A673 (cell line): ENCODE results near the gene CEP19. TPM values are rescaled to one million over a fixed set of nuclear protein-coding genes. Genes with fewer than 3 reads are reported as not detected.

Experiments
- Bru-seq: library from RNA; stranded (reverse); fragments of 400-500 nt; gene quantifications from one replicate; lab custom pipeline; 2021; lab: Mats Ljungman, UMichigan
- BruChase-seq, 2 experiments: library from RNA; stranded (reverse); fragments of 400-500 nt; gene quantifications; one replicate each; lab custom pipeline; 2021; lab: Mats Ljungman, UMichigan
- BruUV-seq: library from RNA; stranded (reverse); fragments of 400-500 nt; replicated peaks from 2 replicates; lab custom pipeline; 2021; lab: Mats Ljungman, UMichigan
- CTCF ChIA-PET: fragments of 300-600 bp; sonication (Branson Sonifier 250); formaldehyde crosslinking; loops from one replicate; lab custom pipeline; 2022; ENCODE audit warnings: antibody characterized with exemption; lab: Charles Lee
- POLR2A ChIA-PET: fragments of 300-600 bp; sonication (Branson Sonifier 250); formaldehyde crosslinking; loops from one replicate; lab custom pipeline; 2022; ENCODE audit warnings: antibody characterized with exemption; ENCODE audit not compliant: low non-redundant PET; lab: Charles Lee
- DNase-seq: peaks from one replicate; pipeline ENCODE4 v3.0.0-alpha.2; 2015; ENCODE audit warnings: low spot score
- H3K27ac ChIP-seq: fragments of 200-600 bp; sonication (generic); 2 replicates; pipeline ENCODE4 v1.5.1; 2016; ENCODE audit warnings: mixed run types, low read depth, mild to moderate bottlenecking, mixed read lengths, antibody characterized with exemption, low read length; ENCODE audit not compliant: poor library complexity, severe bottlenecking
- H3K27me3 ChIP-seq: fragments of 200-600 bp; sonication (generic); replicated peaks from 2 replicates; pipeline ENCODE4 v1.6.1; 2017; ENCODE audit warnings: mixed run types, low read depth, mild to moderate bottlenecking, mixed read lengths, antibody characterized with exemption, low read length; ENCODE audit not compliant: insufficient read depth, poor library complexity
- H3K36me3 ChIP-seq: fragments of 200-600 bp; sonication (generic); 2 replicates; pipeline ENCODE4 v1.6.1; 2016; ENCODE audit warnings: mixed run types, mild to moderate bottlenecking, mixed read lengths, antibody characterized with exemption, low read length; ENCODE audit not compliant: insufficient read depth, poor library complexity, severe bottlenecking
- H3K4me1 ChIP-seq: fragments of 200-600 bp; sonication (generic); 2 replicates; pipeline ENCODE4 v1.6.1; 2017; ENCODE audit warnings: mixed run types, mild to moderate bottlenecking, mixed read lengths, antibody characterized with exemption, low read length; ENCODE audit not compliant: insufficient read depth, poor library complexity, severe bottlenecking
- H3K4me3 ChIP-seq: fragments of 200-600 bp; sonication (generic); 2 replicates; pipeline ENCODE4 v1.5.1; 2016; ENCODE audit warnings: low read depth, mixed run types, mild to moderate bottlenecking, mixed read lengths, low read length; ENCODE audit not compliant: poor library complexity, severe bottlenecking
- H3K9me3 ChIP-seq: fragments of 200-600 bp; sonication (generic); 2 replicates; pipeline ENCODE4 v1.6.1; 2016; ENCODE audit warnings: mixed run types, low read depth, mild to moderate bottlenecking, mixed read lengths, antibody characterized with exemption, low read length; ENCODE audit not compliant: poor library complexity, severe bottlenecking
- EZH2 ChIP-seq: fragments of 200-600 bp; sonication (generic); IDR thresholded peaks from 2 replicates; pipeline ENCODE4 v1.6.1; 2017; ENCODE audit warnings: borderline replicate concordance, low read depth, mild to moderate bottlenecking, mixed read lengths, antibody characterized with exemption, low read length; ENCODE audit not compliant: poor library complexity, severe bottlenecking
- intact Hi-C: fragments of 100-400 bp; cut with micrococcal nuclease; formaldehyde crosslinking; loops from one replicate; pipeline ENCODE4 v1.10.0; 2022; ENCODE audit not compliant: unreplicated experiment
- long read RNA-seq: library from polyadenylated mRNA; stranded (forward); transcript quantifications from one replicate; pipeline ENCODE4 v2.0.0, GENCODE V29; 2022
- total RNA-seq: library from RNA; stranded (reverse); gene quantifications from 2 replicates; pipeline ENCODE4 v1.2.3, GENCODE V29; 2021
- TF ChIP-seq, protein P1 (sequence below): fragments of 300-800, 200-600 bp; sonication (generic); conservative IDR thresholded peaks from 2 replicates; pipeline ENCODE4 v1.5.1; 2017; ENCODE audit warnings: low read depth, mild to moderate bottlenecking, antibody characterized with exemption, low read length, moderate library complexity, mixed read lengths

Gene CEP19, protein sequence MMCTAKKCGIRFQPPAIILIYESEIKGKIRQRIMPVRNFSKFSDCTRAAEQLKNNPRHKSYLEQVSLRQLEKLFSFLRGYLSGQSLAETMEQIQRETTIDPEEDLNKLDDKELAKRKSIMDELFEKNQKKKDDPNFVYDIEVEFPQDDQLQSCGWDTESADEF
- total RNA-seq = 6.0 TPM in 2 replicates
- Bru-seq, nascent RNA = percentile 57 among the genes with signal in this experiment
- BruChase-seq, experiment 1, labeled RNA remaining after a 2-hour chase = percentile 61 among the genes with signal in this experiment
- percentile 69 among the genes with signal in this experiment for BruChase-seq, experiment 2, labeled RNA remaining after a 6-hour chase
- long read RNA-seq, transcript CEP19-202 (3 exons, 2,201 nt) = major isoform, 17 of 23 reads
- long read RNA-seq, partial matches to known transcripts = 2 of 23 reads
- long read RNA-seq, other reads (novel, unspliced or antisense) = 3 of 23 reads

DNA sequence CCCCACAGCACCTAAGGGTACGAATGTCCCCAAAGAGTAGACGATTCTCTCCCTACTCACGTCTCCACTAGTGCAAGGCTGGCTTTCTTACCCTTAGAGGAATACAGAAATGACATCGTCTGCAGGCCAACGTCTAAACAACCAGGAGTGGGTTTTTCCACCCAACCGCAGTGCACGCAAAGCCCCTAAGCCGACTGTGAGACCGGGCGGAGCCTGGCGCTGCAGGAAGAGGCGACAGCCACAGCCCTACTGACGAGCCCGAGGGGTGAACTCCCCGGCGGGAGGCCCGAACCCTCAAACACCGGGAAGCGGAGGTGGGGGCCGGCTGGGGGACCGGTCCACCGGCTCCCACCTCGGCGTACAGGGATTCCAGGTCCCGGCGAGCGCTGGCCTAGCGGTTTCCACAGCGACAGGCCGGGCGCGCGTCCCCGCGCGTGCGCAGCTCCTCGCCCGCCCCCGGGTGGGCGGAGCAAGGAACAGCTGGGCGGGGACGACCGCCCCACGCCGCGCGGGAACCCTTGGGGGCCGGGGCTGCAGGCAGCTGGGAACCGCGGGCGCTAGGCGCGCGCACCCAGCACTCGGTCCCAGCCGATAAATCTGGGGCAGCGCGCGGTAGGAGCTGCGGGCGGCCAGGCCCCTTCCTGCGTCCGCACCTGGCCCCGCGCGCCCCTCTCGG, at the start of gene CEP19, which contains the start of gene PIGX:
Gene CEP19 (minus strand): TSS at position 413 of the 676 bp plus-strand sequence. CDS start 3,593 bp downstream, outside the sequence.
Gene PIGX (plus strand): TSS at position 540 of the 676 bp plus-strand sequence.
- Histone ChIP-seq H3K9me3 (no peaks in the 10 kb centered on the region), H3K4me3 (peak within 1 kb of the TSS; percentile 71), H3K27ac (peak within 1 kb of the TSS; percentile 80), H3K36me3 (no peaks in the 10 kb centered on the region), H3K4me1 (peaks cover 25% of the 10 kb centered on the region), H3K27me3 (no peaks in the 10 kb centered on the region)
- no peak for TF ChIP-seq EZH2
- TF ChIP-seq, protein P1, sequence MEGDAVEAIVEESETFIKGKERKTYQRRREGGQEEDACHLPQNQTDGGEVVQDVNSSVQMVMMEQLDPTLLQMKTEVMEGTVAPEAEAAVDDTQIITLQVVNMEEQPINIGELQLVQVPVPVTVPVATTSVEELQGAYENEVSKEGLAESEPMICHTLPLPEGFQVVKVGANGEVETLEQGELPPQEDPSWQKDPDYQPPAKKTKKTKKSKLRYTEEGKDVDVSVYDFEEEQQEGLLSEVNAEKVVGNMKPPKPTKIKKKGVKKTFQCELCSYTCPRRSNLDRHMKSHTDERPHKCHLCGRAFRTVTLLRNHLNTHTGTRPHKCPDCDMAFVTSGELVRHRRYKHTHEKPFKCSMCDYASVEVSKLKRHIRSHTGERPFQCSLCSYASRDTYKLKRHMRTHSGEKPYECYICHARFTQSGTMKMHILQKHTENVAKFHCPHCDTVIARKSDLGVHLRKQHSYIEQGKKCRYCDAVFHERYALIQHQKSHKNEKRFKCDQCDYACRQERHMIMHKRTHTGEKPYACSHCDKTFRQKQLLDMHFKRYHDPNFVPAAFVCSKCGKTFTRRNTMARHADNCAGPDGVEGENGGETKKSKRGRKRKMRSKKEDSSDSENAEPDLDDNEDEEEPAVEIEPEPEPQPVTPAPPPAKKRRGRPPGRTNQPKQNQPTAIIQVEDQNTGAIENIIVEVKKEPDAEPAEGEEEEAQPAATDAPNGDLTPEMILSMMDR = no peak
- BruUV-seq = TSS peak; percentile 44
- intact Hi-C loops = loop anchor here (10.0 kb wide), 1 partner anchor 233 kb away; the partner anchor contains the start of gene NCBP2
- POLR2A ChIA-PET = no interaction called here
- CTCF ChIA-PET = no interaction called here
- DNase-seq = peak; percentile 92

DNA sequence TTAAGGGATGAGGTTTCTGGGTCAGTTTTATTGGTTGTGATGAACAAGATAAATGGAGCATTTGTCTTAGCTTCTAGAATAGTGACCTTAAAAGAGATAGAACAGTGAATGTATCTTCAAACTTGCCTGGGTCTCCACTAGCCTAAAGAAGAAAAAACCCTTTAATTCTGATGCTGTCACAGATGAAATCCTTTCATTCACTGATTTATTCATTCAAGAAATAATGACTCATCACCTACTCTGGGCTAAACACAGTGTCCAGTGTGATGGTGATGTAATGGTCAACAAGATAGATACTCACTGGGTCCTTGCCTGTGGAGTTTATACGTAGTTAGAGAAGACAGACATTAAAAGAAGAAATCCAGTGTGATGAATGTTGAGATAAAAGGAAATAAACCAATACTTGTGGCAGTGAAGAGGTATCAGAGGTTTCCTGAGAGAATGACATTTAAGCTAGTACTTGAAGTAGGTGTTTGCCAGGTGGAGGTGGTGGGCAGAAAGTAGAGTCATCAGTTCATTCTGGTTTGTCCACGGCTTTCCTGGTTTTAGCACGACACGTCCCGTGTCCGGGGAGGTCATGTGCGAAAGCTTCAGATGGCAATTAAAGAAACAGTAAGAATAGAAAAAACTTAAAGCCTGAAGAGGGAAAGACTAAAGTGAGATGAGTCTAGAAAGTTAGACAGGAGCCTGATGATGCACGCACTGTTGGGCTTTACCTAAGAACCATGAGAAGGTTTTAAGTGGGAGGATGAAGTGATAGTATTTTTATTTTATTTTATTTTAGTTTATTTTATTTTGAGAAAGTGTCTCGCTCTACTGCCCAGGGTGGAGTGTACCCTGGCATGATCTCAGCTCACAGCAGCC, 46.1 kb upstream of the CEP19 start:
- BruUV-seq = TSS peak; percentile 6
- Histone ChIP-seq H3K27ac (no peak overlapping the region), H3K27me3 (no peaks in the 10 kb centered on the region), H3K4me3 (no peak overlapping the region), H3K9me3 (peaks cover 15% of the 10 kb centered on the region), H3K36me3 (peaks cover 7% of the 10 kb centered on the region), H3K4me1 (no peaks in the 10 kb centered on the region)
- ChIA-PET POLR2A (interaction anchor here (0.7 kb wide), 1 partner anchor 43 kb away, joined by 3 read pairs; no protein-coding TSS in a partner anchor), CTCF (no interaction called here)
- intact Hi-C loops = no loop called here
- DNase-seq = no peak
- TF ChIP-seq EZH2 = no peak
- TF ChIP-seq, protein P1 = no peak

DNA sequence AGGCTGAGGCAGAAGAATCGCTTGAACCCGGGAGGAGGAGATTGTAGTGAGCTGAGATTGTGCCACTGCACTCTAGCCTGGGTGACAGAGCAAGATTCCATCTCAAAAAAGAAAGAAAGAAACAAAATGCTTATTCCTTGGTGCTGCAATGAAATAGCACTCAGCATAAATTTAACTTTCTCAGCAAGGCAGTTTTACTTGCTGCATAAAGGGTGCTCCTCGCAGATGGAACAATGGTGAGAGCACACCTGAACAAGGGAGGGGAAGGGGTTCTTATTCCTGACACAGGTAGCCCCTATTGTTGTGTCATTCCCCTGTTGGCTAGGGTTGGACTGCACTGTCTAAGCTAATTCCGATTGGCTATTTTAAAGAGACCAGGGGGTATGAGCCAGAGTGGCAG, 44.7 kb upstream of the CEP19 start:
- H3K4me3 ChIP-seq = no peak overlapping the region
- TF ChIP-seq, protein P1 = no peak
- no peak for TF ChIP-seq EZH2
- DNase-seq = no peak
- H3K36me3 ChIP-seq = peaks cover 7% of the 10 kb centered on the region
- CTCF ChIA-PET = no interaction called here
- intact Hi-C loops = no loop called here
- peaks cover 15% of the 10 kb centered on the region for H3K9me3 ChIP-seq
- no peaks in the 10 kb centered on the region for H3K4me1 ChIP-seq
- POLR2A ChIA-PET = no interaction called here
- no TSS peak for BruUV-seq
- no peak overlapping the region for H3K27ac ChIP-seq
- no peaks in the 10 kb centered on the region for H3K27me3 ChIP-seq
